OCI-LY7 (cell line): Measurements from ENCODE around the gene THPO.

Experiments
- CTCF ChIP-seq: fragments of 200-600 bp; sonication (generic); conservative IDR thresholded peaks from 2 replicates; pipeline ENCODE4 v1.5.1; 2014; ENCODE audit warnings: mild to moderate bottlenecking, antibody characterized with exemption, low read length, moderate library complexity, mixed read lengths
- EZH2phosphoT487 ChIP-seq: fragments of 200-600 bp; sonication (generic); IDR thresholded peaks from 2 replicates; pipeline ENCODE4 v1.6.1; 2018; ENCODE audit warnings: low read depth, borderline replicate concordance, mild to moderate bottlenecking, mixed run types, antibody characterized with exemption, low read length, moderate library complexity, mixed read lengths

GRCh38 chr3:184380185-184380626 is 2.2 kb upstream of the THPO start:
- TF ChIP-seq CTCF (no peak), EZH2phosphoT487 (no peak)
